ENCODE results near the gene GPATCH4.

DNA sequence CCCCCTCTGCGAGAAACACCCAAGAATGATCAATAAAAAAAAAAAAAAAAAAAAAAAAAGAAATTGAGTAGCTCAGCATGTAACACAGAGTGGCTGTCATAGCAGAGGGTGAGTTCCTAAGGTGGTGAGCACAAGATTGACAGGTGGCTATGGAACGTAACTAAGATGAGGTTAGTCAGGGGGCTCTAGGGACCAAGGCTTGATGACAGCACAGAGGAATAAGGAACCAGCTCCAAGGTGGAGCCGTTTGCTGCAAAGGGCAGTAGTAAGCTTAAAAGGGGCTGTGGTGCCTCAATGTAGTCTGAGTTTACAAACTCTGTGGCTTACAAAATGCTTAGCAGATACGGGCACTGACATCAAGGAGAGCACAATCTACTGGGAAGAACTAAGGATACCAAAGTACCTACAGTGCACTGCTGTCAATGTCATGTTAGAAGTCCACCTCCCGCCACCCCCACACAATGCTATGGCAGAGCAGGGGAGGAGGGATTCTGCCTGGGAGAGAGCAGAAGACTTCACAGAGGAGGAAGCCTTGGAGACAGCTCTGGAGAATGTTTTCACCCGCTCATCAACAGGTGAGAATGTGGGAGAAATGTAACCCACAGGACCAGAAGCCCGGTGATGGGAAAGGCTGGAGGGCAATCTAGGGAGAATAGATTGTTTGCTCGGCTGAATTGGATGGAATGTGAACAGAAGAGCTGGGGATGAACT is 42.0 kb downstream of the GPATCH4 start:
- TF ChIP-seq POLR2AphosphoS5 (IDR thresholded peaks at IDR 0.05): no peak
- TF ChIP-seq, protein P1, sequence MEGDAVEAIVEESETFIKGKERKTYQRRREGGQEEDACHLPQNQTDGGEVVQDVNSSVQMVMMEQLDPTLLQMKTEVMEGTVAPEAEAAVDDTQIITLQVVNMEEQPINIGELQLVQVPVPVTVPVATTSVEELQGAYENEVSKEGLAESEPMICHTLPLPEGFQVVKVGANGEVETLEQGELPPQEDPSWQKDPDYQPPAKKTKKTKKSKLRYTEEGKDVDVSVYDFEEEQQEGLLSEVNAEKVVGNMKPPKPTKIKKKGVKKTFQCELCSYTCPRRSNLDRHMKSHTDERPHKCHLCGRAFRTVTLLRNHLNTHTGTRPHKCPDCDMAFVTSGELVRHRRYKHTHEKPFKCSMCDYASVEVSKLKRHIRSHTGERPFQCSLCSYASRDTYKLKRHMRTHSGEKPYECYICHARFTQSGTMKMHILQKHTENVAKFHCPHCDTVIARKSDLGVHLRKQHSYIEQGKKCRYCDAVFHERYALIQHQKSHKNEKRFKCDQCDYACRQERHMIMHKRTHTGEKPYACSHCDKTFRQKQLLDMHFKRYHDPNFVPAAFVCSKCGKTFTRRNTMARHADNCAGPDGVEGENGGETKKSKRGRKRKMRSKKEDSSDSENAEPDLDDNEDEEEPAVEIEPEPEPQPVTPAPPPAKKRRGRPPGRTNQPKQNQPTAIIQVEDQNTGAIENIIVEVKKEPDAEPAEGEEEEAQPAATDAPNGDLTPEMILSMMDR (IDR thresholded peaks at IDR 0.05): no peak
- TF ChIP-seq EP300 (IDR thresholded peaks at IDR 0.05; ENCODE audit: low read depth): no peak
- no peak for TF ChIP-seq POLR2A (IDR thresholded peaks at IDR 0.05)

Measured in transverse colon (tissue), 4 donors.